ENCODE data around the gene NKX3-2. TPM values are rescaled to one million over a fixed set of nuclear protein-coding genes. Genes with fewer than 3 reads are reported as not detected.

NKX3-2 gene
- total RNA-seq, 1 donor from 2014 or later, result 5.9 TPM

GRCh38 chr4:13546941-13547484 lies 2.7 kb upstream of the NKX3-2 start:
- no peak overlapping the region for H3K27ac ChIP-seq (ENCODE audit: low read depth, low read length)
- Mint-ChIP-seq H3K27ac (ENCODE audit: unreplicated experiment) (peak overlapping the region; percentile 91), H3K9me3 (ENCODE audit: unreplicated experiment) (peaks cover 7% of the 10 kb centered on the region), H3K36me3 (ENCODE audit: low read depth, unreplicated experiment) (peaks cover 2% of the 10 kb centered on the region), H3K4me3 (ENCODE audit: unreplicated experiment) (peak overlapping the region; percentile 90), H3K4me1 (ENCODE audit: low read depth, unreplicated experiment) (peaks cover 5% of the 10 kb centered on the region), H3K27me3 (ENCODE audit: low read depth, unreplicated experiment) (peaks cover 10% of the 10 kb centered on the region)
- H3K36me3 ChIP-seq (ENCODE audit: insufficient read depth, low read length), result no peaks in the 10 kb centered on the region
- FAIRE-seq (no peak), DNase-seq (ENCODE audit: low read depth) (no peak)
- H3K4me1 ChIP-seq (ENCODE audit: insufficient read depth, low read length), result peaks cover 9% of the 10 kb centered on the region
- peaks cover 70% of the 10 kb centered on the region for H3K27me3 ChIP-seq (ENCODE audit: insufficient read depth, low read length)
- H3K9me3 ChIP-seq (ENCODE audit: insufficient read depth, low read depth, low read length), result no peaks in the 10 kb centered on the region
- H2AFZ ChIP-seq (ENCODE audit: low read depth, low read length), result peak overlapping the region; percentile 76
- H3K4me2 ChIP-seq (ENCODE audit: low read length), result peak overlapping the region; percentile 80
- peak overlapping the region; percentile 31 for H3K4me3 ChIP-seq (ENCODE audit: insufficient read depth, low read depth, low read length)
- H3K9ac ChIP-seq (ENCODE audit: low read length), result no peak overlapping the region
- H4K20me1 ChIP-seq (ENCODE audit: insufficient read depth, low read length), result peaks cover 14% of the 10 kb centered on the region
- TF ChIP-seq EZH2 (IDR thresholded peaks at IDR 0.05; ENCODE audit: insufficient read depth, low read length), result peak; percentile 97
- TF ChIP-seq, protein P1, sequence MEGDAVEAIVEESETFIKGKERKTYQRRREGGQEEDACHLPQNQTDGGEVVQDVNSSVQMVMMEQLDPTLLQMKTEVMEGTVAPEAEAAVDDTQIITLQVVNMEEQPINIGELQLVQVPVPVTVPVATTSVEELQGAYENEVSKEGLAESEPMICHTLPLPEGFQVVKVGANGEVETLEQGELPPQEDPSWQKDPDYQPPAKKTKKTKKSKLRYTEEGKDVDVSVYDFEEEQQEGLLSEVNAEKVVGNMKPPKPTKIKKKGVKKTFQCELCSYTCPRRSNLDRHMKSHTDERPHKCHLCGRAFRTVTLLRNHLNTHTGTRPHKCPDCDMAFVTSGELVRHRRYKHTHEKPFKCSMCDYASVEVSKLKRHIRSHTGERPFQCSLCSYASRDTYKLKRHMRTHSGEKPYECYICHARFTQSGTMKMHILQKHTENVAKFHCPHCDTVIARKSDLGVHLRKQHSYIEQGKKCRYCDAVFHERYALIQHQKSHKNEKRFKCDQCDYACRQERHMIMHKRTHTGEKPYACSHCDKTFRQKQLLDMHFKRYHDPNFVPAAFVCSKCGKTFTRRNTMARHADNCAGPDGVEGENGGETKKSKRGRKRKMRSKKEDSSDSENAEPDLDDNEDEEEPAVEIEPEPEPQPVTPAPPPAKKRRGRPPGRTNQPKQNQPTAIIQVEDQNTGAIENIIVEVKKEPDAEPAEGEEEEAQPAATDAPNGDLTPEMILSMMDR (IDR thresholded peaks at IDR 0.05; ENCODE audit: insufficient read depth, low read depth, low read length), result no peak
- H3K79me2 ChIP-seq (ENCODE audit: insufficient read depth, low read length), result no peaks in the 10 kb centered on the region

DNA sequence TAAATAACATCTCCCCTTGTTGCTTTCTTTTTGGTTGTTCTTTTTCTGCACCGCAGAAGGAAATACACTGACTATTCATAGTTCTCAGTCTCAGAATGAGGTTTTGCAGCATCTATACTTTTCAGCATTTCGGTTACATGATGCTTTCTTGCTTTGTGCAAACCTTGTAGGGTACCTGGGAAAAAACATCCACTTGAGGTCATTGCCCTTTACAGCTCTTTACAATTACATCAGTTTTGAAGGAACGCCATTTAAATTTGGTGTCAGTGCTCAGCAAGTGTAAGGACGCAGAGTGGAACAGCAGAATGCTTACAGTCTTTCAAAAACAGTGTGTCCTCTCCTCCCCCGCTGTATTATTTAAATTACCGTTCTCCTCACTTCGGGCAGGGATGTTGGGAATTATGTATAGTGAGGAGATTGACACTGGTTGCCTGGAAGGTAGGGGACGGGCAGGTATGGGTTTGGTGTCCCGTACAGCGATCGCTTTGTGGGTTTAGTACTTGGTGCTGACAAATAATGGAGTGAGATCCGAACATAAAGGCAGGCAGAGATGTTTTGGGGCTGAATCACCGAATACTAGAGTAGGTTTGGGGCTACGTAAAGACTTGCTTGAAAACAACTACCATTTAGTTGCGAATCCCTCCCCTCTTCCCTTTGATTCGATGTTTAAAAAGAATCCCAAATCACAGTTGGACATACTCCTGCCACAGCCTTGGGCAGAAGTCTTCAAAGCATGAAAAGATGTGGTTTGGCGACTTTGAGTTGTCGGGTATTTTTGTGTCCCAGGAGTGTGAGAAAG lies 2.0 kb upstream of the NKX3-2 start:
- peaks cover 9% of the 10 kb centered on the region for H3K4me1 ChIP-seq (ENCODE audit: insufficient read depth, low read length)
- H3K4me2 ChIP-seq (ENCODE audit: low read length), result peak overlapping the region; percentile 80
- peak overlapping the region; percentile 91 for H3K27ac Mint-ChIP-seq (ENCODE audit: unreplicated experiment)
- no peaks in the 10 kb centered on the region for H3K79me2 ChIP-seq (ENCODE audit: insufficient read depth, low read length)
- no peak overlapping the region for H3K27ac ChIP-seq (ENCODE audit: low read depth, low read length)
- peak overlapping the region; percentile 76 for H2AFZ ChIP-seq (ENCODE audit: low read depth, low read length)
- H3K27me3 ChIP-seq (ENCODE audit: insufficient read depth, low read length), result peaks cover 73% of the 10 kb centered on the region
- DNase-seq (ENCODE audit: low read depth) (no peak), FAIRE-seq (no peak)
- H3K4me3 ChIP-seq (ENCODE audit: insufficient read depth, low read depth, low read length), result no peak overlapping the region
- H3K36me3 Mint-ChIP-seq (ENCODE audit: low read depth, unreplicated experiment), result no peaks in the 10 kb centered on the region
- TF ChIP-seq, protein P1 (IDR thresholded peaks at IDR 0.05; ENCODE audit: insufficient read depth, low read depth, low read length), result no peak
- H3K9me3 ChIP-seq (ENCODE audit: insufficient read depth, low read depth, low read length), result no peaks in the 10 kb centered on the region
- H4K20me1 ChIP-seq (ENCODE audit: insufficient read depth, low read length), result peaks cover 14% of the 10 kb centered on the region
- peaks cover 5% of the 10 kb centered on the region for H3K4me1 Mint-ChIP-seq (ENCODE audit: low read depth, unreplicated experiment)
- H3K9me3 Mint-ChIP-seq (ENCODE audit: unreplicated experiment), result peaks cover 2% of the 10 kb centered on the region
- H3K27me3 Mint-ChIP-seq (ENCODE audit: low read depth, unreplicated experiment), result peaks cover 12% of the 10 kb centered on the region
- H3K4me3 Mint-ChIP-seq (ENCODE audit: unreplicated experiment), result peak overlapping the region; percentile 90
- H3K36me3 ChIP-seq (ENCODE audit: insufficient read depth, low read length), result no peaks in the 10 kb centered on the region
- H3K9ac ChIP-seq (ENCODE audit: low read length), result no peak overlapping the region

- H3K4me1 Mint-ChIP-seq (ENCODE audit: low read depth, unreplicated experiment), result peaks cover 5% of the 10 kb centered on the region
- FAIRE-seq, result no peak
- Histone ChIP-seq H3K9ac (ENCODE audit: low read length) (no peak overlapping the region), H3K27ac (ENCODE audit: low read depth, low read length) (no peak overlapping the region), H3K4me2 (ENCODE audit: low read length) (peak overlapping the region; percentile 80), H3K36me3 (ENCODE audit: insufficient read depth, low read length) (no peaks in the 10 kb centered on the region), H4K20me1 (ENCODE audit: insufficient read depth, low read length) (peaks cover 21% of the 10 kb centered on the region), H3K4me1 (ENCODE audit: insufficient read depth, low read length) (peaks cover 9% of the 10 kb centered on the region), H3K9me3 (ENCODE audit: insufficient read depth, low read depth, low read length) (no peaks in the 10 kb centered on the region), H2AFZ (ENCODE audit: low read depth, low read length) (no peak overlapping the region), H3K79me2 (ENCODE audit: insufficient read depth, low read length) (no peaks in the 10 kb centered on the region), H3K27me3 (ENCODE audit: insufficient read depth, low read length) (peaks cover 83% of the 10 kb centered on the region), H3K4me3 (ENCODE audit: insufficient read depth, low read depth, low read length) (peak overlapping the region; percentile 60)
- peak overlapping the region; percentile 92 for H3K4me3 Mint-ChIP-seq (ENCODE audit: unreplicated experiment)
- no peak for TF ChIP-seq EZH2 (IDR thresholded peaks at IDR 0.05; ENCODE audit: insufficient read depth, low read length)
- TF ChIP-seq, protein P1 (IDR thresholded peaks at IDR 0.05; ENCODE audit: insufficient read depth, low read depth, low read length), result no peak
- DNase-seq (ENCODE audit: low read depth), result no peak
- H3K27me3 Mint-ChIP-seq (ENCODE audit: low read depth, unreplicated experiment), result peaks cover 18% of the 10 kb centered on the region
- H3K9me3 Mint-ChIP-seq (ENCODE audit: unreplicated experiment), result peaks cover 3% of the 10 kb centered on the region
- peak overlapping the region; percentile 67 for H3K27ac Mint-ChIP-seq (ENCODE audit: unreplicated experiment)
- peaks cover 4% of the 10 kb centered on the region for H3K36me3 Mint-ChIP-seq (ENCODE audit: low read depth, unreplicated experiment)
Measured at GRCh38 chr4:13545394-13545808, 1.1 kb upstream of the NKX3-2 start.
